Measurements from ENCODE around the gene LOXL1. TPM values are rescaled to one million over a fixed set of nuclear protein-coding genes. Genes with fewer than 3 reads are reported as not detected.

Gene LOXL1
- total RNA-seq, 1 donor from 2014 or later: 280 TPM

DNA sequence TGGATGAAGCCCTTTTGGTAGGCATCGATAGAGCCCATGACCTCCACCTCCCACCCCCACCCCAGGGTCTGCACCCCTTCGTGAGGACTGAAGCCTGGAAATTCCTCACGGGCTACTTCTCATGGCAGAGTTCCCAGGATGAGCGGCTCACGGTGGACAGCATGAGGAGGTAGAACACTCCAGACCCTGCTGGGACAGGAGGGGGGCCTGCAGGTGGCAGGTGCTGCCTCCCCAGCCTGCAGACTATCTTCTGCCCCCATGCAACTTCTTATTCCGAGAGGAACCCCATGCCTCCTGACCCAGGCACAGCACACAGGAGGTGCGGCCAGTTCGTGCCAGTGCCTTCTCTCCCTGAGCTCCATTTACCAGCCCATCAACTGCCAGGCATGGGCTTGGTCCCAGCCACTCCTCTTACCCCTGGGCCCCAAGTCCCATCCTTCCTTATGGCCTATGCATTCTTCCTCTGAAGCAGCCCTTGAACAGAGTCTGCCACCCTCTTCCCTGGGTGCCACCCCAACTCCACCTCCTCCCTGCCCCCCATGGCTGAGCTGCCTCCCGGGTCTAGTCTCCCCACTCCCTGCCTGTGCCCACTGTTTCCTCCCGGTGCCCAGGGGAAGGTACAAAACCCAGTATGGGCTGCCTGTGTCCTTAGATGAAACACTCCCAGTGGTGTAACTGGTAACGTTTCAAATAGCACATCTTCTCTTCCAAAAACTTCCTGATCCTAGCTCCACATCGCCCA is 44.5 kb upstream of the LOXL1 start:
- H2AFZ ChIP-seq (ENCODE audit: low read depth, low read length): no peak overlapping the region
- H3K36me3 Mint-ChIP-seq (ENCODE audit: low read depth, unreplicated experiment): peaks cover 4% of the 10 kb centered on the region
- FAIRE-seq: no peak
- H3K4me1 ChIP-seq (ENCODE audit: insufficient read depth, low read length): no peaks in the 10 kb centered on the region
- H3K4me1 Mint-ChIP-seq (ENCODE audit: low read depth, unreplicated experiment): peaks cover 3% of the 10 kb centered on the region
- H3K9ac ChIP-seq (ENCODE audit: low read length): no peak overlapping the region
- no peak overlapping the region for H3K27ac ChIP-seq (ENCODE audit: low read depth, low read length)
- TF ChIP-seq CTCF (IDR thresholded peaks at IDR 0.05; ENCODE audit: insufficient read depth, low read depth, low read length) (no peak), EZH2 (IDR thresholded peaks at IDR 0.05; ENCODE audit: insufficient read depth, low read length) (no peak)
- H3K9me3 Mint-ChIP-seq (ENCODE audit: unreplicated experiment): peaks cover 4% of the 10 kb centered on the region
- H3K4me3 Mint-ChIP-seq (ENCODE audit: unreplicated experiment): no peak overlapping the region
- H4K20me1 ChIP-seq (ENCODE audit: insufficient read depth, low read length): no peaks in the 10 kb centered on the region
- no peak for DNase-seq (ENCODE audit: low read depth)
- H3K4me2 ChIP-seq (ENCODE audit: low read length): no peak overlapping the region
- peaks cover 2% of the 10 kb centered on the region for H3K27me3 ChIP-seq (ENCODE audit: insufficient read depth, low read length)
- H3K27me3 Mint-ChIP-seq (ENCODE audit: low read depth, unreplicated experiment): peaks cover 38% of the 10 kb centered on the region
- H3K9me3 ChIP-seq (ENCODE audit: insufficient read depth, low read depth, low read length): no peaks in the 10 kb centered on the region
- H3K27ac Mint-ChIP-seq (ENCODE audit: unreplicated experiment): no peak overlapping the region
- H3K36me3 ChIP-seq (ENCODE audit: insufficient read depth, low read length): no peaks in the 10 kb centered on the region
- H3K79me2 ChIP-seq (ENCODE audit: insufficient read depth, low read length): no peaks in the 10 kb centered on the region
- H3K4me3 ChIP-seq (ENCODE audit: insufficient read depth, low read depth, low read length): no peak overlapping the region

DNA sequence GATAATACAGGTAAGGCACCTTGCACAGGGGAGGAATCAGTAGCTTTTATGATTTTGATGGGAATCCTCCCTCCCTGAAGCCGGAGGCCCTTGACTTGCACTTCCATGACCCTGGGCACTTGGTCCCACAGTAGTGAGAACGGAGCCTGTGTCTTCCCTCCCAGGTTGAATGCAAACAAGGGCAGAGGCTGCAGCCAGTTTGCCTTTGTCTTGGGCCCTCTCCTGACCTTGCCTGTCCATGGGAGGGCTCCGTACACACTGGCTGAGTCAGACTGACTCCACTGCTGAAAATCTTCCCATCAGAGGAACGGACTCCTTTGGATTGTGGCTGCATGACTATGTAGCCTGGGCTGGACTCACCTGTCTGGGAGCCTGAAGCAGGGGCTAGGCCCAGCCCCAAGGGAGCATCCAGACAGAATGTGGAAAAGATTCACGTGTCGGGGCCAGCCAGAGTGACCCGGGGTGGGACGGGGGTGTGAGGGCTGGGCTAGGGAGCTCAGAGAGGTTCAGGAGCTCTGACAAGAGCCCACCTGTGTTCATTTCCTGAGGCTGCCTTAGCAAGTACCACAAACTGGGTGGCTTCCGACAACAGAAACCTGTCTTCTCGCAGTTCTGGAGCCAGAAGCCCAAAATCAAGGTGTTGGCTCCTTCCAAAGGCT is 43.4 kb upstream of the LOXL1 start:
- FAIRE-seq (no peak), DNase-seq (ENCODE audit: low read depth) (no peak)
- Mint-ChIP-seq H3K9me3 (ENCODE audit: unreplicated experiment) (peaks cover 4% of the 10 kb centered on the region), H3K27ac (ENCODE audit: unreplicated experiment) (no peak overlapping the region), H3K4me1 (ENCODE audit: low read depth, unreplicated experiment) (peaks cover 3% of the 10 kb centered on the region), H3K27me3 (ENCODE audit: low read depth, unreplicated experiment) (peaks cover 47% of the 10 kb centered on the region), H3K36me3 (ENCODE audit: low read depth, unreplicated experiment) (peaks cover 6% of the 10 kb centered on the region), H3K4me3 (ENCODE audit: unreplicated experiment) (no peak overlapping the region)
- TF ChIP-seq EZH2 (IDR thresholded peaks at IDR 0.05; ENCODE audit: insufficient read depth, low read length) (no peak), CTCF (IDR thresholded peaks at IDR 0.05; ENCODE audit: insufficient read depth, low read depth, low read length) (no peak)
- H3K36me3 ChIP-seq (ENCODE audit: insufficient read depth, low read length): no peaks in the 10 kb centered on the region
- H3K4me1 ChIP-seq (ENCODE audit: insufficient read depth, low read length): no peaks in the 10 kb centered on the region
- H3K79me2 ChIP-seq (ENCODE audit: insufficient read depth, low read length): no peaks in the 10 kb centered on the region
- no peak overlapping the region for H2AFZ ChIP-seq (ENCODE audit: low read depth, low read length)
- no peak overlapping the region for H3K4me3 ChIP-seq (ENCODE audit: insufficient read depth, low read depth, low read length)
- no peaks in the 10 kb centered on the region for H4K20me1 ChIP-seq (ENCODE audit: insufficient read depth, low read length)
- no peak overlapping the region for H3K27ac ChIP-seq (ENCODE audit: low read depth, low read length)
- peaks cover 2% of the 10 kb centered on the region for H3K27me3 ChIP-seq (ENCODE audit: insufficient read depth, low read length)
- H3K9ac ChIP-seq (ENCODE audit: low read length): no peak overlapping the region
- H3K9me3 ChIP-seq (ENCODE audit: insufficient read depth, low read depth, low read length): no peaks in the 10 kb centered on the region
- H3K4me2 ChIP-seq (ENCODE audit: low read length): no peak overlapping the region

DNA sequence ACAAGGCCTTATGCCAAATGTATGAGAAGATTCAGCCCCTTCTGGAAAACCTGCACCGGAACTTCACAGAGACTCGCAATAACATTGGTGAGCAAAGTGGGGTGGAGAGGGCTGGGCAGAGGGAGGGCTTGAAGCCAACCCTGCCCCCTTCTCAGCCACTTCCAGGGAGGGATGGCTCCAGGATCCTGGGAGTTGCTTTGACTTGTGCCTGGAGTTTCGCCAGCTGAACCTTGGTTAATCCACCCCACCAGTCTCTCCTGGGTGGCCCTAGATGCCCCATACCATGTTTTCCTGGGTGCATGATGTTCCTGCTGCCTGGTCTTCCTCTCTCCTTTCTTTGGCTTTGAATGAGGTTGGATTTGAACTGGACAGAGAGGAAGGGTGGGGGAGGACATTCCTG is 42.1 kb upstream of the LOXL1 start:
- Histone ChIP-seq H3K4me3 (ENCODE audit: insufficient read depth, low read depth, low read length) (no peak overlapping the region), H3K36me3 (ENCODE audit: insufficient read depth, low read length) (no peaks in the 10 kb centered on the region), H3K27me3 (ENCODE audit: insufficient read depth, low read length) (peaks cover 3% of the 10 kb centered on the region), H3K4me1 (ENCODE audit: insufficient read depth, low read length) (no peaks in the 10 kb centered on the region), H3K4me2 (ENCODE audit: low read length) (no peak overlapping the region), H2AFZ (ENCODE audit: low read depth, low read length) (no peak overlapping the region), H3K9me3 (ENCODE audit: insufficient read depth, low read depth, low read length) (no peaks in the 10 kb centered on the region), H3K9ac (ENCODE audit: low read length) (no peak overlapping the region), H3K79me2 (ENCODE audit: insufficient read depth, low read length) (no peaks in the 10 kb centered on the region), H4K20me1 (ENCODE audit: insufficient read depth, low read length) (no peaks in the 10 kb centered on the region), H3K27ac (ENCODE audit: low read depth, low read length) (no peak overlapping the region)
- TF ChIP-seq CTCF (IDR thresholded peaks at IDR 0.05; ENCODE audit: insufficient read depth, low read depth, low read length) (no peak), EZH2 (IDR thresholded peaks at IDR 0.05; ENCODE audit: insufficient read depth, low read length) (no peak)
- peaks cover 3% of the 10 kb centered on the region for H3K4me1 Mint-ChIP-seq (ENCODE audit: low read depth, unreplicated experiment)
- H3K4me3 Mint-ChIP-seq (ENCODE audit: unreplicated experiment): no peak overlapping the region
- peaks cover 6% of the 10 kb centered on the region for H3K36me3 Mint-ChIP-seq (ENCODE audit: low read depth, unreplicated experiment)
- H3K9me3 Mint-ChIP-seq (ENCODE audit: unreplicated experiment): peaks cover 4% of the 10 kb centered on the region
- peaks cover 59% of the 10 kb centered on the region for H3K27me3 Mint-ChIP-seq (ENCODE audit: low read depth, unreplicated experiment)
- no peak for DNase-seq (ENCODE audit: low read depth)
- H3K27ac Mint-ChIP-seq (ENCODE audit: unreplicated experiment): no peak overlapping the region
- FAIRE-seq: no peak

All from astrocyte (in vitro differentiated cells and primary cell).